ENCODE measurements around the gene P4HA3.

DNA sequence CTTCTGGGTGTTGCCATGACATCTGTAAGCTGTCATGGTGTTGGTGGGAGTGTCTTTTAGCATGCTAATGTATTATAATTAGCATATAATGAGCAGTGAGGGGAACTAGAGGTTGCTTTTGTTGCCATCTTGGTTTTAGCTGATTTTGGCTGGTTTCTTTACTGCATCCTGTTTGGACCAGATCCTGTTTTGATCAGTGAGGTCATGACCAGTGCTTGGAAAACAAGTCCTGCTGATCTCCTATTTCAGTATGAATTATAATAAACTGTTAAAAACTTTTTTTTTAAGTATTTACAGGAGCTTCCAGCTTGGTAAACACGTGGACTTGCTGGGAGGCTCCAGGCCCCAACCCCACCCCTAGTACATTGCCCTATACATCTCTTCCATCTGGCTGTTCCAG lies 30.5 kb upstream of the P4HA3 start:
- TF ChIP-seq, protein P1, sequence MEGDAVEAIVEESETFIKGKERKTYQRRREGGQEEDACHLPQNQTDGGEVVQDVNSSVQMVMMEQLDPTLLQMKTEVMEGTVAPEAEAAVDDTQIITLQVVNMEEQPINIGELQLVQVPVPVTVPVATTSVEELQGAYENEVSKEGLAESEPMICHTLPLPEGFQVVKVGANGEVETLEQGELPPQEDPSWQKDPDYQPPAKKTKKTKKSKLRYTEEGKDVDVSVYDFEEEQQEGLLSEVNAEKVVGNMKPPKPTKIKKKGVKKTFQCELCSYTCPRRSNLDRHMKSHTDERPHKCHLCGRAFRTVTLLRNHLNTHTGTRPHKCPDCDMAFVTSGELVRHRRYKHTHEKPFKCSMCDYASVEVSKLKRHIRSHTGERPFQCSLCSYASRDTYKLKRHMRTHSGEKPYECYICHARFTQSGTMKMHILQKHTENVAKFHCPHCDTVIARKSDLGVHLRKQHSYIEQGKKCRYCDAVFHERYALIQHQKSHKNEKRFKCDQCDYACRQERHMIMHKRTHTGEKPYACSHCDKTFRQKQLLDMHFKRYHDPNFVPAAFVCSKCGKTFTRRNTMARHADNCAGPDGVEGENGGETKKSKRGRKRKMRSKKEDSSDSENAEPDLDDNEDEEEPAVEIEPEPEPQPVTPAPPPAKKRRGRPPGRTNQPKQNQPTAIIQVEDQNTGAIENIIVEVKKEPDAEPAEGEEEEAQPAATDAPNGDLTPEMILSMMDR (IDR thresholded peaks at IDR 0.05): no peak
- TF ChIP-seq POLR2A (IDR thresholded peaks at IDR 0.05): no peak

Data from Peyer's patch (tissue), 4 donors.